Left hindlimb (tissue), 1 donor: ENCODE results near the gene OR56B4.
"Not testable (repeated sequence)": the region's sequence is repeated elsewhere in the genome, so short reads cannot be mapped to it uniquely, and the experiment has no call there.

Experiments
- DNase-seq: peaks from one replicate; pipeline ENCODE4 v3.0.0-alpha.2; 2018

Gene OR56B4

GRCh38 chr11:6107384-6107783, at the start of gene OR56B4:
OR56B4 (plus strand) TSS chr11:6107684; CDS start chr11:6107779, 95 bp downstream.
- DNase-seq, result not testable (repeated sequence)

- no peak for DNase-seq
Observed at GRCh38 chr11:6061475-6061874, 46.0 kb upstream of the OR56B4 start.

- DNase-seq, result no peak
Observed at GRCh38 chr11:6062691-6063358, 44.7 kb upstream of the OR56B4 start.

DNA sequence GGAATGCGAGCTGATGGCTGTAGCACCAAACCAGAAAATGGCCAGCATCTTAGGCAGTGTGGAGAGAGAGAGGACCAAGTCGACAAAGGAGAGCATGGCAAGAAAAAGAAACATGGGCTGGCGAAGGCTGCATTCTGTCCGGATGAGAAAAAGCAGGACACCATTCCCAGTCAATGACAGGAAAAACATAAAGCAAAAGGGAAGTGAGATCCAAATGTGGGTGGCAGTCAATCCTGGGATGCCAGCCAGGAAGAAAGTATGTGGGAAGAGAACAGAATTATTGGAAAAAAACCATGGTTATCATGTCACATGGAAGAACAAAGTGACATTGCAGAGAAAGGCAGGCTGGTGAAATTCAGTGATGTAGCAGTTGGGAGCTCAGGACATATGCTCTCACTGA, 40.0 kb upstream of the OR56B4 start:
- DNase-seq, result no peak

DNA sequence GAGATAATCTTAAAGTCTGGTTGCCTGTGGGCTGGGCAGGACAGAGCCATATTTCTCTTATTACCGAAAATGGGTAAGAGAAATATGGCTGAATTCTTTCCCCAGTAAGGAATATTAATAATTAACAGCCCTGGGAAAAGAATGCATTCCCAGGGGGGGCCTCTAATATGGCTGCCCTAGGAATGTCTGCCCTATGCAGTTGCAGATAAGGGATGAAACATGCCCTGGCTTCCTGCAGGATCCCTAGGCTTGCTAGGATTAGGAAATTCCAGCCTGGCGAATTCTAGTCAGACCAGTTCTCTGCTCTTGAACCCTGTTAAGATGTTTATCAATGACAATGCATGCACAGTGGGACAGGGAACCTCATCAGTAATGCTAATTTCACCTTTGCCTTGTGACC, 31.0 kb upstream of the OR56B4 start:
- DNase-seq, result not testable (repeated sequence)

DNA sequence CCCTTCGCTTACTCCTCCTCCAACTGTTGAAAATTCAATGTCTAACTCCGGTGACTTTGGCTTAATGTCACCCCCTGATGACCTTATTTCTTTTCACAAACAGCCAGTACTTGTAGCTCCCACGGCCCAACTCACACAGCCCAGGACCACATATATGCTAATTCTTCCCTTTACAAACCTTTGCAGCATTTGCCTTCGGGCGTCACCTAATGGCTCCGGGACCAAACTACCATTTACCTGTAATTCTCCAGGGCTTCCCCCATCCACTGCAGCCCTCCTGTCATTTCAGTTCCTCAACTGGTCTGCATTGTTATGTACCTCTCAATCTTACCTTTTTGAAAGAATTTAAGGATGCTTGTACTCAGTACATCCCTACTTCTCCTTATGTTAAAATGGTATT, 29.8 kb upstream of the OR56B4 start:
- DNase-seq, result no peak

- DNase-seq, result no peak
Observed at GRCh38 chr11:6079463-6079862, 28.0 kb upstream of the OR56B4 start.

DNA sequence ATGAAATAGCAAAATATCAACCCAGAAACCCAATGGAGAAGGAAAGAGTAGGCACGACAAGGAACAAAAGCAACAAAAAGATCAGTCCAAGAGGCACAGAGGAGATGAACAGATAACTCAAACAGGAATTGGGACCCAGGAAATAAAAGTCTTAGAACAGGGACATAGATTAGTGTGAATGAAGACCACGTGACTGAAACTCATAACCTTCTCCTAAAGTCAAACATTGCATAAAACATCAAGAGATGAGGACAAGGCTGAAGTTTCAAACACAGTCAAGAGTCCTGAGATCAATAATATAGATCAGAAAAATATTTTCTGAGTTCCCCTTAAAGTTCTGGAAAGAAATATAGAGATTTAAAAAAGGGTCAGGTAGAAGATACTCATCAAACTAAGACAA, 24.4 kb upstream of the OR56B4 start:
- DNase-seq, result no peak

DNA sequence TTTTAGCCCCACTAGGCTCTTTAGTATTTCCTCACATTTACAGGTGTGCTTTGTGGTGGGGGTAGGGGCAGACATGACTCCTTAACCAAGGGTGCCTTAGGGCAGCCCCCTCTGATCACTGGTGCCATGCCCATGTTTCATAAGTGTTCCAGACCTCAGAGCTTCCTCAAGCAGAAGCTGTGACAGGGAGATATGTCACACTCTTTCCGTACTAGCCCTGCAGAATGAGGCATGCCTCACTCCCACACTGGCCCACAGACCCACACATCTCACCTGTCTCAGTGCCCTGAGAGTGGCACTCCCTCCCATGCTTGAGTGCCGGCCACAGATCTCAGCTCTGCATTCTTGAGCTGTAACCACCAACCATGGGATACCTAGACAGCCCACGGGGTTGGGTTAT, 22.9 kb upstream of the OR56B4 start:
- DNase-seq, result no peak

DNA sequence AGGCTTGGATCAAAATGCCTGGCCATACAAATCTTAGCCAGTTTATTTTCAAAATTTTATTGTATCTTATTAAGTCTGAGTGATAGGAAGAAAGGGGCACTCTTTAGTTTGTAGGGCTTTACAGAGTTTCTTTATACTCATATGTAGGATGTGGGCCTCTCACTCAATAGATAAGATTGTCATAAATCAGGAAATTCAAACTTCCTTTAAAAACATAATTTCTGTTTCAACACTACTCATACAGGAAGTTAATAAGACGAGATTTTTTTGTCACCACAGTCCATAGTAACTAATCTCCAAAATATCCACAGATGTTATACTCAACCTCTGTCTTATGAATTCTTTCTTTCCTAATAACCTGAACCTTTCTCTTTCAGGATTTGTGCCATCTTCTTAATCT, 13.3 kb upstream of the OR56B4 start:
- DNase-seq, result no peak

- no peak for DNase-seq
Observed at GRCh38 chr11:6095798-6096197, 11.7 kb upstream of the OR56B4 start.

DNA sequence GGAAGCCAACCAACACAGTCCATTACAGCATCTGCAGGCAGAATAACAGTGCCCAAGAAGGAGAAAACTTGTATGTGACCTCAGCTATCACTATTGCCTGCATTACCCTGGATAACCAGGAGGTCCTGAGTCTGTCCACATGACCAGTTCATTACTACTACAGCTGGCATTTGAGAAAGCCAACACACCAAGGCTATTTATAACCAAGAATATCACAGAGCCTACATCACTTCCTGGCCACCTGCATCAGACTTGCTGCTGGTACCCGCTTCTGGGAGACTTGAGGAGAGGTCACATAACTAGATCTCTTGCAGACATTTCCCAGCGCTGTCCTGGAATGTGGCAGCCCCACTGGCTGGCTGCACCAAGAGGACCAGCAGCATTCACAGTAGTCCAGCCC, 11.1 kb upstream of the OR56B4 start:
- no peak for DNase-seq

GRCh38 chr11:6099577-6099976, 7.9 kb upstream of the OR56B4 start:
- no peak for DNase-seq

GRCh38 chr11:6110011-6110410, 2.5 kb downstream of the OR56B4 start:
- DNase-seq, result no peak

DNA sequence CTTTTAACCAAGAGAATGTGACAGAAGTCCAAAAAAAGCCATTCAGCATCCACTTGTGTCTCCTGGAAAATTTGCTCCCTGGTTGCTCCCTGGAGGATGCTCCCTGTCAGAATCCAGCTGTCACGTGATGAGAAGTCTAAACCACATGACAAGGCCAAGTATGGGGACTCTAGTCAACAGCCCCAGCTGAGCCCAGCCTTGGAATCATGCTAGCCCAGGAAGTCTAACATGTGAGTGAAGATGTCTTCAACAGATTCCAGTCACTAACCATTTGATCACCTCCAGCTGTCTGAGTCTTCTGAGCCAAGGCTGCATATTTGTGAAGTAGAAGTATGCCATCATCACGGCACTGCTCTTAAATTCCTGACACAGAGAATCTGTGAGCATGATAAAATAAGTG, 4.2 kb downstream of the OR56B4 start:
- DNase-seq, result no peak

DNA sequence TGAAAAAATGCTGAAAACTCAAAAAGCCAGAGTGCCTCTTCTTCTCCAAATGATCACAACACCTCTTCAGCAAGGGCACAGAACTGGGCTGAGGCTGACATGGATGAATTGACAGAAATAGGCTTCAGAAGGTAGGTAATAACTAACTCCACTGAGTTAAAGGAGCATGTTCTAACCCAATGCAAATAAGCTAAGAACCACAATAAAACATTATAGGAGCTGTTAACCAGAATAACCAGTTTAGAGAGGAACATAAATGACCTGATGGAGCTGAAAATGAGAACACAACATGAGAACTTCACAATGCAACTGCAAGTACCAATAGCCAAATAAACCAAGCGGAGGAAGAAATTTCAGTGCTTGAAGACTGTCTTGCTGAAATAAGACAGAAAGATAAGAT, 9.2 kb downstream of the OR56B4 start:
- no peak for DNase-seq

GRCh38 chr11:6124245-6124644, 16.8 kb downstream of the OR56B4 start:
- DNase-seq, result no peak

GRCh38 chr11:6127881-6128280, 20.4 kb downstream of the OR56B4 start:
- no peak for DNase-seq

GRCh38 chr11:6129011-6129410, 21.5 kb downstream of the OR56B4 start:
- DNase-seq, result no peak

DNA sequence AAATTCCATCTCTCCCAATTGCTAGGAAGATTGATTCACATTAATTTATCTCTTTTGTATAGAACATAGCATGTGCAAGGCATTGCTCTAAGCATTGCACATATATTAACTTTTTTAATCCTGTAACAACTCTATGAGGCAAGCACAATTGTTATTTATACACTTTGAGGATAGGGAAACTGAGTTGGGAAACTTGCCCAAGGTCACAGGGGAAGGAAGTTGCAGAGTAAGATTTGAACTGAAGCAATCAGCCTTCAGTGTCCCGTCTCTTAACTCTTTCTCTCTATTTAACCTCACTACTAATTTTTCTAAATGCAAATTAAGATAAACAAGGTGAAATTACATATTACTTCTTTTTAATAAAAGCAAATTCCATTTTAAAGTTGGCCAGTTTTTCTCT, 22.2 kb downstream of the OR56B4 start:
- DNase-seq, result no peak

GRCh38 chr11:6132431-6132830, 24.9 kb downstream of the OR56B4 start:
- DNase-seq, result no peak

DNA sequence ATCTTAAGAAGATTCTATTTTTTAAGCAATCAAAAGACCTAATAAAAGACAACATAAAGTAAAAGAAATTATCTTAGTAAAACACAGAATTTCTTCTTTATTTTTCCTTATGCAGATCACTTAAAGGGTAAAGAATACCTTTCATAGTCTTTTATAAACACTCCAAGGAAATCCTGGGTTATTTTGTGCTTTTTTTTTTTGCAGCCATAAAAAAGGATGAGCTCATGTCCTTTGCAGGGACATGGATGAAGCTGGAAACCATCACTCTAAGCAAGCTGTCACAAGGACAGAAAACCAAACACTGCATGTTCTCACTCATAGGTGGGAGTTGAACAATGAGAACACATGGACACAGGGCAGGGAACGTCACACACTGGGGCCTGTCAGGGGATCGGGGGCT, 28.5 kb downstream of the OR56B4 start:
- not testable (repeated sequence) for DNase-seq

DNA sequence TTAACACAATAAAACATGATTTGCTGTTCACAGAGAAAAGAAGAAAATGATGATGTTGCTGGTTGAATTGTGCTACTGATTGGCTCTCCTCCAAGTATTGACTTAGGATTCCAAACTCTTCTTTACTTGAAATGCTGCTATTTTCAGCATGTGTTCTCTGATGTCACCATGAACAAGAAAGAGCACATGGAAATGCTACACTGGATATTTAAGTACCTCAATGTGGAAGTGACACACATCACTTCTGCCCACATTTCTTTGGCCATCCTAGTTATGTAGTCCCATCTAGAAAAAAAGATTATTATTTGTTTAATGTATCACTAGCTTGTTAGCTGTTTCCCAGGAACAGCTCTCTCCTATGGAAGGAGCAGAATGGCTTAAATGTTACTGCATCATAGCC, 35.5 kb downstream of the OR56B4 start:
- DNase-seq, result no peak

DNA sequence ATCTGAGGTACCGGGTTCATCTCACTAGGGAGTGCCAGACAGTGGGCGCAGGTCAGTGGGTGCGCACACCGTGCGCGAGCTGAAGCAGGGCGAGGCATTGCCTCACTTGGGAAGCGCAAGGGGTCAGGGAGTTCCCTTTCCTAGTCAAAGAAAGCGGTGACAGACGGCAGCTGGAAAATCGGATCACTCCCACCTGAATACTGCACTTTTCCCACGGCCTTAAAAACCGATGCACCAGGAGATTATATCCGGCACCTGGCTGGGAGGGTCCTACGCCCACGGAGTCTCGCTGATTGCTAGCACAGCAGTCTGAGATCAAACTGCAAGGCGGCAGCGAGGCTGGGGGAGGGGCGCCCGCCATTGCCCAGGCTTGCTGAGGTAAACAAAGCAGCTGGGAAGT, 36.3 kb downstream of the OR56B4 start:
- not testable (repeated sequence) for DNase-seq

DNA sequence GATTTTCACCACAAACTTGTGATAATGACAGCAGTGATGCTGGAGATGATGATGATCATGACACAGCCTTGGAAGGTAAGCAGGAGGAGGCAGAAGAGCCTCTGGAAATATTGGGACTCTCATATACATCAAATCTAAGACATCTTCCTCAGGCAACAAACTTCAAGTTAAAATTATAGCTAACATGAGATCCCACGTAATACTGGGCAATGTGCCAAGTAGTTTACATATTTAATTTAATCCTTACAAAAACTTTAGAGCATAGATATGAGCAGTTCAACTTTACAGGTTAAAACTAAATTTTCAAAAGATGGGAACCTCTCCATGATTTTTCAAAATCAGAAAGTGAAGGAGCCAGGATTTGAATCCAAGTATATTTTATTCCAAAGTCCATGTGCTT, 43.6 kb downstream of the OR56B4 start:
- DNase-seq, result no peak

DNA sequence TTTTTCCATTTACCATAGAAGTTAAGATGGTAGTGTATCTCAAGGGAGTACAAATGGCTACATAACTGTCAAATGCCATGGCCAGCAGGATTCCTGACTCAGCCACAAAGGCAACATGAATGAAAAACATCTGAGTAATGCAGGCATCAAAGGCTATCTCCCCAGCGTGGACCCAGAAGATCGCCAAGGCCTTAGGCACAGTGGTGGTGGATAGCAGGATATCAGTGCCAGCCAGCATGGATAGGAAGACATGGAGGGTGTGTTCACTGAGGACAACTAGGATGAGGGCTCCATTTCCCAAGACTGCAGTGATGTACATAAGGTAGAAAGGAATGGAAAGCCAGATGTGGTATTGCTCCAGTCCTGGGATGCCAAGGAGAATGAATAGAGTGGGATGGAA, 44.6 kb downstream of the OR56B4 start:
- no peak for DNase-seq
